ENCODE data around the gene BMP7. TPM values are rescaled to one million over a fixed set of nuclear protein-coding genes. Genes with fewer than 3 reads are reported as not detected.

The BMP7 gene
- total RNA-seq, 3 donors from 2014 or later (not counting 1 experiment from before 2014, with no cell fraction given) = not detected

- no peak overlapping the region for H3K27ac Mint-ChIP-seq
- H3K9me3 ChIP-seq (ENCODE audit: control insufficient read depth, insufficient read depth, low read length) = no peaks in the 10 kb centered on the region
- 79% methylated on average over 7 of the region's 7 CpGs for WGBS (ENCODE audit: insufficient coverage)
- no peaks in the 10 kb centered on the region for H3K36me3 Mint-ChIP-seq
- no peak overlapping the region for H3K4me3 Mint-ChIP-seq
- no peaks in the 10 kb centered on the region for H3K27me3 ChIP-seq (ENCODE audit: control insufficient read depth, insufficient read depth, low read length)
- ATAC-seq = no peak
- no peak for TF ChIP-seq CTCF (IDR thresholded peaks at IDR 0.05)
- intact Hi-C loops (cut with micrococcal nuclease) = no loop called here
- H3K4me1 Mint-ChIP-seq = no peaks in the 10 kb centered on the region
- no peaks in the 10 kb centered on the region for H3K36me3 ChIP-seq (ENCODE audit: control insufficient read depth, insufficient read depth, low read length)
- H3K4me3 ChIP-seq (ENCODE audit: low read length) = no peak overlapping the region
- H3K27ac ChIP-seq (ENCODE audit: low read length) = no peak overlapping the region
- no peaks in the 10 kb centered on the region for H3K4me1 ChIP-seq (ENCODE audit: control insufficient read depth, insufficient read depth, low read length)
- no peaks in the 10 kb centered on the region for H3K27me3 Mint-ChIP-seq (ENCODE audit: low read depth in 2 of 2)
- no peak for DNase-seq
- H3K9me3 Mint-ChIP-seq = no peaks in the 10 kb centered on the region
These were observed 40.6 kb downstream of the BMP7 start for GRCh38 chr20:57225830-57226229.

GRCh38 chr20:57225197-57225733 is 41.2 kb downstream of the BMP7 start:
- no peaks in the 10 kb centered on the region for H3K4me1 ChIP-seq (ENCODE audit: control insufficient read depth, insufficient read depth, low read length)
- H3K27ac ChIP-seq (ENCODE audit: low read length) = no peak overlapping the region
- Mint-ChIP-seq H3K27me3 (ENCODE audit: low read depth in 2 of 2) (no peaks in the 10 kb centered on the region), H3K27ac (no peak overlapping the region), H3K4me1 (no peaks in the 10 kb centered on the region), H3K36me3 (no peaks in the 10 kb centered on the region), H3K4me3 (no peak overlapping the region), H3K9me3 (no peaks in the 10 kb centered on the region)
- no peaks in the 10 kb centered on the region for H3K36me3 ChIP-seq (ENCODE audit: control insufficient read depth, insufficient read depth, low read length)
- H3K4me3 ChIP-seq (ENCODE audit: low read length) = no peak overlapping the region
- ATAC-seq (no peak), DNase-seq (no peak)
- H3K9me3 ChIP-seq (ENCODE audit: control insufficient read depth, insufficient read depth, low read length) = no peaks in the 10 kb centered on the region
- 82% methylated on average over 3 of the region's 4 CpGs for WGBS (ENCODE audit: insufficient coverage)
- intact Hi-C loops (cut with micrococcal nuclease) = no loop called here
- no peaks in the 10 kb centered on the region for H3K27me3 ChIP-seq (ENCODE audit: control insufficient read depth, insufficient read depth, low read length)
- no peak for TF ChIP-seq CTCF (IDR thresholded peaks at IDR 0.05)

- Mint-ChIP-seq H3K27ac (no peak overlapping the region), H3K36me3 (no peaks in the 10 kb centered on the region), H3K4me1 (no peaks in the 10 kb centered on the region), H3K4me3 (no peak overlapping the region), H3K27me3 (ENCODE audit: low read depth in 2 of 2) (no peaks in the 10 kb centered on the region), H3K9me3 (no peaks in the 10 kb centered on the region)
- WGBS (ENCODE audit: insufficient coverage) = 76% methylated on average over 19 of the region's 19 CpGs
- no peaks in the 10 kb centered on the region for H3K4me1 ChIP-seq (ENCODE audit: control insufficient read depth, insufficient read depth, low read length)
- no peaks in the 10 kb centered on the region for H3K27me3 ChIP-seq (ENCODE audit: control insufficient read depth, insufficient read depth, low read length)
- DNase-seq = no peak
- H3K9me3 ChIP-seq (ENCODE audit: control insufficient read depth, insufficient read depth, low read length) = no peaks in the 10 kb centered on the region
- no peak overlapping the region for H3K4me3 ChIP-seq (ENCODE audit: low read length)
- no peaks in the 10 kb centered on the region for H3K36me3 ChIP-seq (ENCODE audit: control insufficient read depth, insufficient read depth, low read length)
- intact Hi-C loops (cut with micrococcal nuclease) = no loop called here
- no peak for TF ChIP-seq CTCF (IDR thresholded peaks at IDR 0.05)
- H3K27ac ChIP-seq (ENCODE audit: low read length) = no peak overlapping the region
- ATAC-seq = no peak
These were observed 41.8 kb downstream of the BMP7 start for GRCh38 chr20:57224641-57225138.

Data from natural killer cell (primary cell).